ENCODE measurements around the gene C2. TPM values are rescaled to one million over a fixed set of nuclear protein-coding genes. Genes with fewer than 3 reads are reported as not detected.

Gene C2
- polyA plus RNA-seq (ENCODE audit: insufficient read depth in 1 of 5, insufficient read length in 5 of 5, low replicate concordance in 1 of 5): 1 to 10 TPM; 3.6 to 7.4 (median 6.0) TPM
- long read RNA-seq, donor 1, partial matches to known transcripts: 31 of 31 reads
- long read RNA-seq, donor 1, other reads (novel, unspliced or antisense): 0 of 31 reads
- long read RNA-seq, donor 2, partial matches to known transcripts: 5 of 5 reads
- long read RNA-seq, donor 2, other reads (novel, unspliced or antisense): 0 of 5 reads
- long read RNA-seq, donor 3, partial matches to known transcripts: 139 of 162 reads
- long read RNA-seq, donor 3, other reads (novel, unspliced or antisense): 23 of 162 reads
- long read RNA-seq, donor 4, partial matches to known transcripts: 5 of 5 reads
- long read RNA-seq, donor 4, other reads (novel, unspliced or antisense): 0 of 5 reads
- long read RNA-seq, donor 5, partial matches to known transcripts: 6 of 7 reads
- long read RNA-seq, donor 5, other reads (novel, unspliced or antisense): 0 of 7 reads
- long read RNA-seq, donor 6, partial matches to known transcripts: 6 of 7 reads
- long read RNA-seq, donor 6, other reads (novel, unspliced or antisense): 0 of 7 reads
- long read RNA-seq, donor 7, partial matches to known transcripts: 19 of 19 reads
- long read RNA-seq, donor 7, other reads (novel, unspliced or antisense): 0 of 19 reads
- long read RNA-seq, donor 8, partial matches to known transcripts: 0 of 1 reads
- long read RNA-seq, donor 8, other reads (novel, unspliced or antisense): 0 of 1 reads

DNA sequence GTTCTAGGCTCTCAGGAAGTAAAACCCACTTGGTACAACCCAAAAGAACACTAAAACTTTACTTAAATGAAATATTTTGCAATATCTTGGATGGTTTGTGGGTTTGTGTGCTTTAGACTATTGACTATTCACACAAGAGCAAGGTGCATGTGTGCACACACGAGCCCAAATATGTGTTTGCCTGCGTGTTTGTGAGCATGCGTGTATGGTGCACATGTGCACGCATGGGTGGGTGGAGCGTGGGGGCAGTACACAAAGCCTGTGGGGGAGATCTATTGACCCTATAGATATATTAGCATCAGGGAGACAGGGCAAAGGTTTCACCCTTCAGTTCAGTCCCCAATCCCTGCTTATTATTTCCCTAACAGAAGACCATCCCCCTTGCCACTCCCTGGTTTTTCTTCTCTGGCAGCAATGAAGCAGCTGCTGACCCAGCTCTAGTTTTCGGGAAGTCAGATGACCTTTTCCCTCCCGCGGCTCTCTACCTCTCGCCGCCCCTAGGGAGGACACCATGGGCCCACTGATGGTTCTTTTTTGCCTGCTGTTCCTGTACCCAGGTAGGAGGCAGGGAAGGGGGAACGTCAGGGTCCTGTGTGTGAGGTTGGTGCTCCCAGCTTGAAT is at the start of gene C2:
TSS of gene C2 (plus strand) at position 476 of the 621 bp plus-strand sequence. CDS start at position 512, 36 bp downstream.
- DNase-seq: no peak

DNA sequence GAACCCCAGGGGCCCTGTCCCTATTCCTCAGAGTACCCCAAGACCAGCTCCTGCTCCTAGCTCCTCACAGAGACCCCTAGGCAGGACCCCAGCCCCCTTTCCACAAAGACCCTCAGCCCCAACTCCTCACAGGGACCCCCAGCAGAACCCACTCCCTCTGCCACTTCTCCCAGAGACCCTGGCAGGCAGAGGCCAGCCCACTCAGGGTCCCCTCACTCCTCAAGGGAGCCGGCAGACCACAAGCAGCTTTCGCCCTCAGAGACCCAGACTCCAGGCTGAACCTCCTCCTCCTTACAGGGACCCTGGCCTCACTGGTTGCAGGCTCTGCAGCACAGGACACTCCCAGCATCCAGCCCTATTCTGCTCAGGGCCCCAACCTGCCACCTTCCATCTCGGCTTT is 49.3 kb upstream of the C2 start:
- no peak for DNase-seq

DNA sequence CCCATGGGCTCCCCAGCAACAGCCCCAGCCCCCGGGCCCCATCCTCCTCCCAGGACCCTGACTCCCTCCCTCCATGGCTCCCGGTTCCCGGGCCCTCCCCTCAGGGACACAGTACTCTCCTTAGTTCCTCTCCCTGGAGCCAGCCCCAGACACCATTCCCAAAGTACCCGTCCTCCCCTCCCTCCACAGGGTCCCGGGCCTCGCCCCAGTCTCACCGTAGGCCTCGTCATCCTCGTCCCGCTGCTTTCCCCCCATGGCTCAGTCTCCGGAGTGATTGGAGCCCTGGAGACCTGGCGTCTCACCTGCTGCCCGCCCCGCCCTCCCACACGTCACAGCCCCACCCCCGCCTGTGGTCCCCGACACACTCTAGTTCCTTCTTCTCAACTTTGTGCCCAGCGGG is 48.8 kb upstream of the C2 start, which contains the start of gene SLC44A4:
TSS of gene SLC44A4 (minus strand) at position 272 of the 400 bp plus-strand sequence. CDS start at position 255, 17 bp downstream.
- peak; percentile 27 to 32 for DNase-seq

DNA sequence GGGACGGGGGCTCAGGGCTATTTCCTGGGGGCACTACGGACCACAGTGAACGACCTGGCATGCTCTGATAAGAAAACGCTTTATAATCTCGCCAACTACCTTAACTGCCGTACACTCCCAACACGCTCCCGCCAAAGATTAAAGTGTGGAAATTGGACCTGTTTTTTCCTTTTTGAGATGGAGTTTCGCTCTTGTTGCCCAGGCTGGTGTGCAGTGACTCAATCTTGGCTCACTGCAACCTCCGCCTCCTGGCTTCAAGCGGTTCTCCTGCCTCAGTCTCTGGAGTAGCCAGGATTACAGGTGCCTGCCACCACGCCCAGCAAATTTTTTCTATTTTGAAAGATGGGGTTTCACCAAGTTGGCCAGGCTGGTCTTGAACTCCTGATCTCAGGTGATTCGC is 48.4 kb upstream of the C2 start:
- no peak for DNase-seq

DNA sequence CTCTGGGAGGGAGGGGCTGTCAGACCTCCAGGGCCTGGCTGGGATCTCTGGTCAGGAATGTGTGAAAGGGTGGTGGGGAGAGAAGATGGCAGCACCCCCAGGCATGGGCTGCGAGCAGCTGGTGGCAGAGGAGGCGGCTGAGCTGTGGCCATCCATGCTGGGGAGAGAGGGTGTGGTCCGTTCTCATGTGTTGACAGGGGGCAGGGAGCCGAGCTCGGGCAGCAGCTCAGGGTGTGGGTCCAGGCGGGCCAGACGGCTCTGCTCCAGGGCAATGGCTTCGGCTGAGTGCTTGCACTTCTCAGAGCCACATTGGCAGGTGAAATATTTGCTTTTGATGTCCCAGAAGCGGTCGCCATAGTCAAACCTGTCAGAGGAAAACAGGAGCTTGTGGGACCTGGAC is 47.6 kb upstream of the C2 start:
- no peak for DNase-seq

DNA sequence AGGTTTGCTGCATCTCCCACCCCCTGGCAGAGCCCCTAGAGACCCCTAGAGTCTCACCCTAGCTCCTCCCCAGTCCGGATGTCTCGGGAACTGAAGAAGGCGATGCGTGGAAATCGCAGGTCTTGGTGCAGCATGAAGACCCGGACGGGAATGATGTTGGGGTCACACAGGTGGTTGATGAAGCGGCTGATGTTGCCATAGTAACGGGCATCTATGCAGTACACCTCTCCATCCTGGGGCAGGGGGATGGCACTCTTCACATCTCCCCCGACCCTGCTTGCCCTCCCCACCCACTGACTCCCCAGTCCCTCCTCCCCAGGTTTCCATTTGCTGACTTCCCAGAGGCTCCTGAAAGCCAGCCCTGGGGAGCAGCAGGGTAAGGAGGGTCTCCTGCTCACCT is 46.9 kb upstream of the C2 start:
- no peak for DNase-seq

DNA sequence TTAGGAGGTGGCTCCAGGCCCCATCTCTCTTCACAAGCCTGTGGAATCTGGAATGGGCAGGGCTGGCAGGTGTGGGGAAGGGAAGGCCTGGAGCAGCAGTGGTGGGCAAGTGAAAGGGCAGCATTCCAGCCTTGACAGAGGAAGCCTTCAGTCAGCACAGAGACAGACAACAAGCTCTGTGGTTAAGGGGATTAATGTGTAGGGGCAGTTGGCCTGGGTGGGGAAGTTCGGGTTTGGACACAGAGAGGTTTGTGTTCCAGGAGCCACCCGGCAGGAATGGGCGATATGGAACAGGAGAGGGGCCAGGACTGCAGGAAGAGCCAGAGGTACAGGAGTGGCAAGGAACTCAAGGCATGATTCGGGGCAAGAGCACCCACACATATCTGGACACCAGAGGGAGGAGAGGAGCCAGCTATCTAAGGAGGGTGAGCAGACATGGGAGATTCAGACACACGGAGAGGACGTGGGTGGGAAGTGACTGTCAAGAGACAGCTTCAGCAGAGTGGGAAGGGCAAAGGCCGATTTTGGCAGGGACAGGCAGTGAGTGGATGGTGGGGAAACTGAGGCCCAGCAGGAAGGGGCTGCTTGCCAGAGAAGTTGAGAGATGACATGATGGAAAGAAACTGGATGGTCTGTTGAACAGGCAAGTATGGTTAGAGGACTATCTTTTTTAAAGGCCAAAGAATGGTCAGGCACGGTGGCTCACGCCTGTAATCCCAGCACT is 46.2 kb upstream of the C2 start:
- DNase-seq: no peak

DNA sequence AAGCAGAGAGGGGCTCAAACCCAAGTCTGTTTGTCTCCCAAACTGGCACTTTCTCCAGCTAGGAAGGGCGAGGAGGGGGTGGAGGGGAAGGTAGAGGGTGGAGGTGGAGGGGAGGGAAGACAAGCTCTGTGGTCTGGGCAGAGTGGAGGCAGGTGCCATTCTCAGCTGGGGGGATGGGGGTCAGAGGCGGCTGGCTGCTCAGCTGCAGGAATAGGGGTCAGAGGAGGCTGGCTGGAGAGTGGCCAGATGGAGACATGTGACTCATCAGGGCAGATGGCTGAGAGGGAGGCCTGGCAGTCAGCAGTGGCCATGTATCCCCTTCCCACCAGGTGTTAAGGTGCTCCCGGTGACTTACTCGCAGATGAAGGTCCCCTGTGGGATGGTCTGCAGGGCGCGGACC is 45.2 kb upstream of the C2 start:
- no peak for DNase-seq

DNA sequence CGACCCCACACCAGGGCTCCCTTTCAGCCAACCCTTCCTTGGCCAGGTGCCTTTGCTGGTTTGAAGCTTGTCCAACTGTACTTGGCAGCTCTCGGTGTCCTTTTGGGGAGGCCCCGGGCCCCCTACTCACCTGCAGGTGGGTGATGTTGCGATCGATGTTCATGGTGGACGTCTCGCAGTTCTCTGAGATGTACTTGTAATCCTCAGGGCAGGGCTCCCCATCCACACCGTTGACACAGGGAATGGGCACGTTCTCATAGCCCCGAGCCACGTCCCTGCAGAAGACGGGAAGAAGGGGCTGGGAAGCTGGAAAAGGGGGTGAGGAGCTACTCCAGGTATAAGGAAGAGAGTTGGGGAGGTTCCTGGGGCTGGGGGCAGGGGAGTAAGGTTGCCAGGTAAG is 43.8 kb upstream of the C2 start:
- no peak for DNase-seq

DNA sequence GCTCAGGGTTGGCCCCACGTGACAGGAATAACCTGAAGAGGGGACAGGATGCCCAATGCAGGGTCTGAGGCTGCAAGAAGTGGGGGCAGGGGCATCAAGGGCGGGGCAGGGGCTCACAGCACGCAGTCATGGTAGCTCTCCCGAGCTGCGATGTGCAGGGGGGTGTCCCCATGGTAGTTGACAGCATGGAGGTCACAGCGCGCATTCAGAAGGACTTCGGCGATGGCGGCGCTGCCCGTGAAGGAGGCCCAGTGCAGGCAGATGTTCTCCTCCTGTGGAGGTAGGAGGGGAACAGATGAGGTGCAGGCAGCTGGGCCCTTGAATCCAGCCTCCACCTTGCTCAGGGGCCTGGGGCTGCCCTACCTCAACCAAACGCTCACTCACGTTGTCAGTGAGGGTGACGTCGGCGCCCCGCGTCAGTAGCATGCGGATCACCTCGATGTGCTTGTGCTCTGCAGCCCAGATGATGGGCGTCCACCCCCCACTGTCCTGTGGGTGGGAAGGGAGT is 42.9 kb upstream of the C2 start:
- DNase-seq: no peak

DNA sequence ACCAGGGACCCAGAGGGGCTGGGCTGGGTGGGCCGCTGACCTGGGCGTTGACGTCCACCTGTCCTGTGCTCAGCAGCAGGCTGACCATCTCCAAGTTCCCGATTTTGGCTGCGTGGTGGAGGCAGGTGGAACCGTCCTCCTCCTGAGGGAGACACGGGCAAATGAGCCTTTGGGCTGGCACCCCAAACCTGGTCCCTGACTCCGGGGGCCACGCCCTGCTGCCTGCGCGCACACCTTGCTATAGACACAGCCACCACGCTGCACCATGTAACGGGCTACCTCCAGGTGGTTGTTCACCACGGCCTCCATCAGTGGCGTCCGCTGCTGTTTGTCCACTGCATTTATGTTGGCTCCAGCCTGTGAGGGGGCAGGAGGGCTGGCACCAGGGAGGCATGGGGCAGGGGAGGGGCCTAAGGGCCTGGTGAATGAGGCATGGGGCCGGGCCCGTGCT is 41.0 kb upstream of the C2 start:
- no peak for DNase-seq

DNA sequence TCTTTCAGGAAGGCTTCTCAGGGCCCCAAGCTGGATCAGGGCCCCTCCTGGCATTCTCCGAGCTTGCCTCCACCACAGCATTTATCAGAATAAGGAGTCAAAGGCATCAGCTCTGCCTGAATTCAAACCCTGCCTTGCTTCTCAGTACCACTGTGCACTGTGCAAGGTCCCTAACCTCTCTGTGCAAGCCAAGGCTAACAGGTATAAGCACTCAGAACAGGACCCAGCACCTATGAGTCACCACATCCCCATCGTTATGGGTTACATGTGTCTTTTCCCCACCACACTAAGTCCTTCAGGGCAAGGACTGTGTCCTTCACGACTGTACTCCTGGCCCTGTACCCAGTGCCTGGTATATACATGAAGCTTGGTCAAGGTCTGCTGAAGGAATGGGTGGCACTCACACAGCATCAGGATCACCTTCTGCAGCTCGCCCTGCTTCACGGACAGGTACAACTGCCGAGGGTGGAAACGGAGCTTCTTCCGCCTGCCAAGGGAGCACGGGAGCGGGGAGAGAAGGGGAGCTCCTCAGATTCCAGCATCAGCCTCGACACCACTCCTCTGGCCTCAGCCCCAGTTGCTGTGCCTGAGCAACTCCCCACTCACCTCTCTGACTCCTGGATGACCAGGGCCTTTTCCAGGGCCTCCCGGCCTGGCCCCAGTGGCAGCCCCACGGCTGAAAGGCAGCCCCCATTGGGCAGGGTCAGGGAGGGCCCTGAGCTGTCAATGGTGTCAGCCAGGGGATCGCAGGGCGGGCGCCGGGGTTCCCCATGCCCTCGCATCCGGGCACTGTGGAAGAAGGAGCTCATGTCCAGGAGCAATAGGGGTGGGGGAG is 40.1 kb upstream of the C2 start:
- DNase-seq: no peak

DNA sequence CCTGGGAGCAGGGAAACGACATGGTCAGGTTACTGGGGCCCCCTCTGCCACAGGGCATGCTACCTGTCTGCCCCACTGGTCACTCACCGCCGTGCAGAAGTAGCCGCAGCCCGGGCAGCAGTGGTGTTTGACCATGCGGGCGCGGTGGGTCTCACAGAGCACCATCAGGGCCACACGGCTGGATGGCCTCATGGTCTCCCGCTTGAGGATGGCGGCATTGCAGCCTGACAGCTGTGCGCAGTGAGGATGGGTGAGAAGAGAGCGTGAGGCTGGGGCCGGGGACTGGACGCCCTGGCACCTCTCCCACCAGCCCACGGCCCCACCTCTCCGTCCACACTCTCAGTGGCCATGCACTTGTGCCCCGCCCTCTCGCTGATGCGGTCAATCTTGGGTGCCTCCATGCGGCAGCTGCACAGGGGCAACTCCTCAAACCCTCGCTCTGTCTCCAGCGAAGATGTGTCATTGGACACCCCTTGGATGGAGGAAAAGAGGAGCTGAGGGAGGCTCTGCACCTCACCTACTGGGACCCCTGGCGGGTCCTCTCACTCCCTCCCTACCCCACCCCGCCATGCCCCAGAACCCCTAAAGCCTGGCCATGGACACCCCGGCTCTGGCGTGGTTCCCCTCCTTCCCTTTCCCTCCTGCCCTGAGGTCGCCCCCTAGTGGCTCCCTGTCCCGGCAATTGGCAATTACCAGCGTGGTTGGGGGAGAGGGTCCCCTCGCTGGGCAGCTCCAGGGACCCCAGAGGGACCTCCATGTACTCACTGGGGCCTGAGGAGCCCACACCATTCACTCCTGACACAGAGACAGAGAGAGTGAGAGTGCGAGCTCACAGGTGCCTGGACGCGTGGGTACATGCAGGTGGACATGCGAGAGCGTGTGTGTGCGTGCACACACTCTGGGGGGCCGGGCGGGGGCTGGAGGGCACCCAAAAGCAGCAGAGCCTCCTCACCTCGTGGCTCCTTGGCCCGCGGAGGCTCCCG is 39.0 kb upstream of the C2 start:
- no peak for DNase-seq

DNA sequence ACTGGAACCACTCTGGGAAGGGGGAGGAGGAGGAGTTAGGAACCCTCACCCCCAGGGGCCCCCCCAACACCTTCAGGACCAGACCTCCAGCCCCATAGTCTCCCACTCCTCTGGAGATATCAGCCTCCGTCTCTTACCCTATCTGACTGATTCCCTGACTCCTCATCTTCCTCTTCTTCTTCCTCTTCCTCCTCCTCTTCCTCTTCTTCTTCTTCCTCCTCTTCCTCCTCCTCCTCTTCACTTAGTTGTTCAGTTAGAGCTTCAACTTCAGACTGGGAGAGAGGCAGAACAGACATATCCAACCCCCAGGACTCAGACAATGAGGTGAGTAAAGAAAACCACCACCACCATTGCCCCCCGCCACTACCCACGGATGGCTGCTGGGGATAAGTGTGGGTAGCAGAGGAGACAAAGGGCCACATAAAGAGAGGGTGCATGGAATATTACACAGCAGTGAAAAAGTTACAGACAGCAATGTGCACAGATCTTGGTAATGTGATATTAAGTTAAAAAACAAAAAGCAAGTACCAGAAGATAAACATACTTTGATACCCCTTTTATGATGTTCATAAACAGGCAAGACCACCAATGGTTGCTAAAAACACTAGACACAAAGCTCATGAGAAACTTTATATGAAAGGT is 38.1 kb upstream of the C2 start:
- DNase-seq: no peak

DNA sequence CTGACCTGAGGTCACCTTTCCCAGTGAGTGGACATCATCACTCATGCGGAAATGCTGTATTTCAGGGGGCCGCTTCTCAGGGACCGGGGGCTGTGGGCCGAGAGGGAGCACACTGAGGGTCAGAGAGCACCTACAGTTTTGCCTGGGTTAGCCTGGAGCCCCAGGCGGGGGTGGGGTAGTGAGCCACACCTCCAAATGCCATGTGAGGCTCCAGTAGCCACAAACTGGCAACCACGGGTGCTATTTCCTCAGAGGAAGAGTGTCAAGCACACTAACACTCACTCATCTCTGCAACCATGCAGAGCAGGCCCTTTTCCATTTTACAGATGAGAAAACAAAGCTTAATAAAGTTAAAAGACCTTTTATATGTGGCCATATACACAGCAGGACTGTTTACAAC is 34.7 kb upstream of the C2 start:
- DNase-seq: no peak

DNA sequence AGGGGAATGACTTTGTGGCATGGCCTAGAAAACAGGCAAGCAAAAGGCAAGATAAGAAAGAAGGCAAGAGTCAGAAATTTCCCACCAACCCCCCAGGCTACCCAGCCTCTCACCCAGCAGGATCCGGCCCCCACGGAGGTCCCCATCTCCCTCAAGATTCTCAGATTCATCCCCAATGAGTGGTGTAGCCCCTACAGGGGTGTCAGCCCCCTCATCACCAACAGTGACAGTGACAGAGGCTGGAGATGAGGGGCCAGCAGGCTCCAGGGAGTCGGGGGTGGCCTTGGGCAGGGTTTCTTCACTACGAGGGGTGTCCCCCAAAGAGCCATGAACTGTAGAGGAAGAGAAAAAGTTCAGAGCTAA is 31.0 kb upstream of the C2 start:
- no peak for DNase-seq

DNA sequence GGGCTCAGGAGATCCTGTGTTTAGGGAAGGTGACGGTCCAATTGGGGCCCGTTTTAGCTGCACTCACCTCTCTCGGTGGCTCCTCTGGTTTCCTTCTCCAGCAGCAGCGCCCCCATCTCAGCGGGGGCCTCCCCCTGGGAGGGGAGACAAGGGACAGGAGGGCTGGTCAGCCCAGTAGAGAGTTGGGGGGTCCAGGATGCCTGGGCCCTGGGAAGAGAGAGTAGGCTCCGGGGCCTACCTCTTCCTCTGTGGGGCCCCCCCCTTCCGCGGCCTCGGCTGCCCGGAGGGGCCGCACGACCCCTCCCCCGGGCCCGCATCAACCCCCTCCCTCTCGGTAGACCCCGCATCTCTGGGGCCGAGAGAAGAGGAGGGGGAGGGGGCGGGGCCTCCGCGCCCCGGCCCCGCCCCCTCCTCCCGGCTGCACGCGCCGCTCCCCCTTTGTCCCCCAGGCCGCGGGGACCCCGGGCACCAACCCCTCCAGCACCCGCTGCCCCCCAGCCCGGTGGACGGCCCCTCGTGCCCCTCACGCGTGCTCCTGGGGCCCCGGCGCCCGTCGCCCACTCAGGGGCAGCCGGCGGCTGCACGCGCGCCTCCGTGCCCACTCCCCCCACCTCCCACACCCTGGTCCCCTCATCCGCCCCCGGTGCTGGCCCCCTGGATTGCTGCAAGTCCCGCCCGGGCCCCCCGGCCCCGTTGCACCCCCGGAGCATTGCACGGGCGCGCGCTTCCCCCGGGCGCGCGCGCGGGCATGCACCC is 30.5 kb upstream of the C2 start:
- DNase-seq: peak in 1 of 2 donors; percentile 15
